ENCODE measurements around the gene SLC35B2. TPM values are rescaled to one million over a fixed set of nuclear protein-coding genes. Genes with fewer than 3 reads are reported as not detected.

SLC35B2 gene
- total RNA-seq, 2 experiments from 2014 or later = 13.9 to 16.5 TPM

DNA sequence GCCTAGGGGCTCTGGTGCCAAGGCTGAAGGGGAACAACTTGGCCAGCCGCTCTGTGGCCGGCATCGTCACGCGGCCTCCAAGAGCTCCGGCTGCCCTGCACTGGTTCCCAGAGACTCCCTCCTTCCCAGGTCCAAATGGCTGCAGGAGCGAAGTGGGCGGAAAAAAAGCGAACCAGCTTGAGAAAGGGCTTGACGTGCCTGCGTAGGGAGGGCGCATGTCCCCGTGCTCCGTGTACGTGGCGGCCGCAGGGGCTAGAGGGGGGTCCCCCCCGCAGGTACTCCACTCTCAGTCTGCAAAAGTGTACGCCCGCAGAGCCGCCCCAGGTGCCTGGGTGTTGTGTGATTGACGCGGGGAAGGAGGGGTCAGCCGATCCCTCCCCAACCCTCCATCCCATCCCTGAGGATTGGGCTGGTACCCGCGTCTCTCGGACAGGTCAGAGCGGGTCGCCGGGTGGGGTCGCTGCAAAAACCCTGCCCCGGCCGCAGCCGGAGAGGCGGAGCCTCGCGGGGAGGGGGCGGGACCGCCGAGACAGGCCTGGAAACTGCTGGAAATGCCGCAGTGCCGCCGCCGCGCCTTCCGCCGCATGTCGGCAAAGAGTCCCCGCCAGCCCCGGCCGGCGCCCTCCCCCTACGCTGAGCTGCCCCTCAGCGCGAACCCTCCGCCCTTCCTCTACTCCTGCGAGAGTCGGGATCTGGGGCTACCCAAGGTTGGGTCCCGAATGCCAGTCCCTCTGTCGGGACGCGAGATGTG, 11.2 kb downstream of the SLC35B2 start:
- no peaks in the 10 kb centered on the region for H3K9me2 ChIP-seq (ENCODE audit: insufficient read depth, low read length)
- H3K79me2 ChIP-seq (ENCODE audit: insufficient read depth, low read depth, low read length) = peaks cover 43% of the 10 kb centered on the region
- TF ChIP-seq EZH2phosphoT487 (IDR thresholded peaks at IDR 0.05; ENCODE audit: borderline replicate concordance, low read depth, low read length) = no peak
- TF ChIP-seq, protein P1, sequence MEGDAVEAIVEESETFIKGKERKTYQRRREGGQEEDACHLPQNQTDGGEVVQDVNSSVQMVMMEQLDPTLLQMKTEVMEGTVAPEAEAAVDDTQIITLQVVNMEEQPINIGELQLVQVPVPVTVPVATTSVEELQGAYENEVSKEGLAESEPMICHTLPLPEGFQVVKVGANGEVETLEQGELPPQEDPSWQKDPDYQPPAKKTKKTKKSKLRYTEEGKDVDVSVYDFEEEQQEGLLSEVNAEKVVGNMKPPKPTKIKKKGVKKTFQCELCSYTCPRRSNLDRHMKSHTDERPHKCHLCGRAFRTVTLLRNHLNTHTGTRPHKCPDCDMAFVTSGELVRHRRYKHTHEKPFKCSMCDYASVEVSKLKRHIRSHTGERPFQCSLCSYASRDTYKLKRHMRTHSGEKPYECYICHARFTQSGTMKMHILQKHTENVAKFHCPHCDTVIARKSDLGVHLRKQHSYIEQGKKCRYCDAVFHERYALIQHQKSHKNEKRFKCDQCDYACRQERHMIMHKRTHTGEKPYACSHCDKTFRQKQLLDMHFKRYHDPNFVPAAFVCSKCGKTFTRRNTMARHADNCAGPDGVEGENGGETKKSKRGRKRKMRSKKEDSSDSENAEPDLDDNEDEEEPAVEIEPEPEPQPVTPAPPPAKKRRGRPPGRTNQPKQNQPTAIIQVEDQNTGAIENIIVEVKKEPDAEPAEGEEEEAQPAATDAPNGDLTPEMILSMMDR (conservative IDR thresholded peaks at IDR 0.05; ENCODE audit: low read length) = peak; percentile 74; the same call in 1 of the 2 replicates
- H4K20me1 ChIP-seq (ENCODE audit: insufficient read depth, low read length) = peaks cover 39% of the 10 kb centered on the region
- H3K4me1 ChIP-seq (ENCODE audit: insufficient read depth, low read length, poor library complexity, severe bottlenecking) = peaks cover 38% of the 10 kb centered on the region
- peak overlapping the region; percentile 67; the same call in 1 of the 2 replicates for H2AFZ ChIP-seq (ENCODE audit: low read length)
- no TSS peak for BruUV-seq (replicated peaks)
- H3K4me2 ChIP-seq (ENCODE audit: low read length) = peak overlapping the region; percentile 89
- peak overlapping the region; percentile 93 for H3K4me3 ChIP-seq (ENCODE audit: low read depth, low read length, poor library complexity, severe bottlenecking)
- peak overlapping the region; percentile 81 for H3K27ac ChIP-seq (ENCODE audit: low read depth, low read length, poor library complexity, severe bottlenecking)
- intact Hi-C loops (cut with micrococcal nuclease; ENCODE audit: unreplicated experiment) = loop anchor here (1.0 to 2.0 kb wide), 3 partner anchors 18 to 120 kb away; partner anchors contain the start of gene SLC29A1
- DNase-seq (ENCODE audit: low spot score) = peak; percentile 90
- ChIA-PET CTCF (ENCODE audit: unreplicated experiment) (interaction anchor here (0.6 to 1.9 kb wide), 7 partner anchors 11 to 66 kb away, joined by 3 to 11 read pairs (median 4); partner anchors contain the start of gene SLC29A1), POLR2A (interaction anchor here (0.5 to 3.5 kb wide), 9 partner anchors 11 to 1885 kb away, joined by 3 to 22 read pairs (median 5); partner anchors contain the start of gene SLC35B2)
- H3K9me3 ChIP-seq (ENCODE audit: low read length) = no peaks in the 10 kb centered on the region
- H3K36me3 ChIP-seq (ENCODE audit: insufficient read depth, low read length) = peaks cover 41% of the 10 kb centered on the region

DNA sequence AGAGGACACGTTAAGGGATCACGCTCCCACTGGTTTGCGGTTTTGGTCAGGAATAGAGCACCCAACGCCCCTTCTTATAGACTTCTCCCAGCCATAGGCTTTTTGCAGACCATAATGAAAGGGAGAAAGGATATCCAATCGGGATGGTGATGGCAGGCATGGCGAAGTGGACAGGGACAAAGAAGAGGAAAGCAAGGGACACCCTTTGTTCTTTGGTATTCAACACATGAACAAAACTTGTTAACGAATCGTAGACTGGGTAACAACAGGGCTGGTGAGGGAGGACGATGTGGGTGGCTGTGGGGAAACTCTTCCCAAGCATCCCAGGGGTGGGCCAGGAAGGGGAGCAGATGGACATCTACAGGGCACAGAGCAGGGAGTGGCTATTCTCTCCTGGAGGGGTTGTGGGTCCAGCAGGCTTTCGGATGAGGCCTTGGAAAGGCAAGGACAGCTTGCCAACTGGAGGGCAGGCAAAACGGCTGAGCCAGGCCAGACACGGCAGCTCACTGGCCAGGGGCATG, 11.9 kb downstream of the SLC35B2 start:
- no peak overlapping the region for H3K27ac ChIP-seq (ENCODE audit: low read depth, low read length, poor library complexity, severe bottlenecking)
- CTCF ChIA-PET (ENCODE audit: unreplicated experiment) = interaction anchor here (0.6 to 1.9 kb wide), 5 partner anchors 10 to 65 kb away, joined by 3 to 11 read pairs (median 4); partner anchors contain the start of gene SLC29A1
- BruUV-seq (replicated peaks) = no TSS peak

More for the DNA sequence above, 11.9 kb downstream of the SLC35B2 start:
- no peak for TF ChIP-seq EZH2phosphoT487 (IDR thresholded peaks at IDR 0.05; ENCODE audit: borderline replicate concordance, low read depth, low read length)
- TF ChIP-seq, protein P1 (conservative IDR thresholded peaks at IDR 0.05; ENCODE audit: low read length) = no peak
- no peaks in the 10 kb centered on the region for H3K9me3 ChIP-seq (ENCODE audit: low read length)
- peaks cover 32% of the 10 kb centered on the region for H3K4me1 ChIP-seq (ENCODE audit: insufficient read depth, low read length, poor library complexity, severe bottlenecking)
- H3K79me2 ChIP-seq (ENCODE audit: insufficient read depth, low read depth, low read length) = peaks cover 37% of the 10 kb centered on the region
- peak overlapping the region; percentile 89 for H3K4me2 ChIP-seq (ENCODE audit: low read length)
- no peak for DNase-seq (ENCODE audit: low spot score)
- H2AFZ ChIP-seq (ENCODE audit: low read length) = peak overlapping the region; percentile 67; the same call in 1 of the 2 replicates
- H3K4me3 ChIP-seq (ENCODE audit: low read depth, low read length, poor library complexity, severe bottlenecking) = peak overlapping the region; percentile 93
- peaks cover 34% of the 10 kb centered on the region for H4K20me1 ChIP-seq (ENCODE audit: insufficient read depth, low read length)
- intact Hi-C loops (cut with micrococcal nuclease; ENCODE audit: unreplicated experiment) = no loop called here
- H3K36me3 ChIP-seq (ENCODE audit: insufficient read depth, low read length) = peaks cover 35% of the 10 kb centered on the region
- POLR2A ChIA-PET = interaction anchor here (0.5 to 2.0 kb wide), 5 partner anchors 11 to 1885 kb away, joined by 3 to 10 read pairs (median 4); no protein-coding TSS in a partner anchor
- H3K9me2 ChIP-seq (ENCODE audit: insufficient read depth, low read length) = no peaks in the 10 kb centered on the region

Measured in OCI-LY7 (cell line).